ENCODE results near the gene RANBP2.
"Not testable (repeated sequence)": the region's sequence is repeated elsewhere in the genome, so short reads cannot be mapped to it uniquely, and the experiment has no call there.

RANBP2 gene

DNA sequence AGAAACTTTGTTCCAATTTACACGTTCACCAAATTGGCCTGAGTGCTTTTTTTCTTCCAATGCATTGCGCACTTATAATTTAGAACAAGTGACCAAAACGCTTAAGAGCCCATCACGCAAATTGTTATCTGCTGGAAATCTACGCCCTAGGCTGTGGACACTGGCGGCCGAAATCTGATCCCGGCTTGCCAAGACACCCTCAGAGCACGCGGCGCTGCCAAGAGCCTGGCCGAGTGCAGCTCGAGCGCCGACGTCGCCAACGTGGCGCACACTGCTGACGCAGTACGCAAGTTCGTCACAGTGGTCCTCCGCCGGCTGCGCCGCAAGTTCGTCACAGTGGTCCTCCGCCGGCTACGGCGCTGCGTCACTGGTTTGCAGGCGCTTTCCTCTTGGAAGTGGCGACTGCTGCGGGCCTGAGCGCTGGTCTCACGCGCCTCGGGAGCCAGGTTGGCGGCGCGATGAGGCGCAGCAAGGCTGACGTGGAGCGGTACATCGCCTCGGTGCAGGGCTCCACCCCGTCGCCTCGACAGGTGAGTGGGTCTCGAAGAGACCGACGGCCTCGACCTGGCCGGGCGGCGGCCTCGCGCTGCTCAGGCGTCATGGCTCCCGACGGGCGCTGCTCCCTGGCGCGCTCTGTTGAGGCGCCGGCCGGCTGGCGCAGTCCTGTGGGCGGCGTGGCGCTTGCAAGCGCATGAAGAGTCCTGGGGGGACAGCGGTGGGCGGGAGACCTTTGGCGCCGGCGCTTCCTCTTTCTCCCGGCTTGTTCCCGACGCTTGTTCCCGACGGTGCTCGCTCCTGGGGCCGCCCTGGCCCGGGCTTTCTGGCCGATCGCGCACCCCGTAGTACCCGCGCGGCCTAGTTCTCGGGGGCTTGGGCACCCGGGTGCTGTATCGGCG, at the start of gene RANBP2:
Gene RANBP2 (plus strand): TSS at position 334 of the 896 bp plus-strand sequence. CDS start 125 bp downstream, at position 459.
- peak; percentile 93 for DNase-seq (ENCODE audit: low read depth)

DNA sequence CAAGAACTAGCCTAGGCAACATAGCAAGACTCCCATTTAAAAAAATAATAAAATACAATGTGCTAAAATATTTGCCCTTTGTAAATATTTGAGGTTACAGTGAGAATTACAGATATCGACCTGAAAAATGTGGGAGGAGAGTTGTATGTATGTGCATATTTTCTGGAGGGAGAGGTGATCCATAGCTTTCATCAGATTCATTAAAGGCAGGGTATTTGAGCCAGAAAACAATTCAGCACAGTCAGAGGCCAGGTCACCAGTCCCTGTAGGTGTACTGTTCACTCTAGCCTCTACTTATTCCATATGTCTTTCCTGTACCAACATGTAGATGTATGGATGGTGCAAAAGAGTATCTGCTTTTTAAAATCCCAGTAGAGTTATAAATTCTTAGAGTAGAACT, 49.0 kb upstream of the RANBP2 start:
- DNase-seq (ENCODE audit: low read depth), result not testable (repeated sequence)

DNA sequence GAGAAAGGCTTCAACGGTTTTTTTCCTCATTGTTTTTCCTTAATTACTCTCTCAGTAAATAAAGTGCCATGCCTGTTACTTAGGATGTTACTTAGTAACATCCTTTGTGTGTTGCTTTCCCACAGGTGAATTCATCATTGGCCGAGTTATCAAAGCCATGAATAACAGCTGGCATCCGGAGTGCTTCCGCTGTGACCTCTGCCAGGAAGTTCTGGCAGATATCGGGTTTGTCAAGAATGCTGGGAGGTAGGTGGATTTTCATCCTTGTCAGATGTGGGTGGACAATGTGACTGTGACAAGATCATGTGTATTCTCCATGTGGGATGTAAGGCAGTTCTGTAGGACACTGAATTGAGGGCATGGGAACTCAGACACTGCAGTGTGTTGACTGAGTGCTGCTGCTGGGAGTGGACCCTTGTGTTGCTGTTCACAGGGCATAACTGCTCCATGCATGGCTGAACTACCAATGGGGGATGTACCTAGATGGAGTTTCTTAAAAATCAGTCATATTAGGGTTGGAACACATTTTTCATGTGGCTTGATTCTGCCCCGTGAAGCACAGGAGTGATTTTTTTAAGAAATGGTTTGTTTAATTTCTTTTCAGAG, 47.0 kb upstream of the RANBP2 start:
- DNase-seq (ENCODE audit: low read depth), result not testable (repeated sequence)

DNA sequence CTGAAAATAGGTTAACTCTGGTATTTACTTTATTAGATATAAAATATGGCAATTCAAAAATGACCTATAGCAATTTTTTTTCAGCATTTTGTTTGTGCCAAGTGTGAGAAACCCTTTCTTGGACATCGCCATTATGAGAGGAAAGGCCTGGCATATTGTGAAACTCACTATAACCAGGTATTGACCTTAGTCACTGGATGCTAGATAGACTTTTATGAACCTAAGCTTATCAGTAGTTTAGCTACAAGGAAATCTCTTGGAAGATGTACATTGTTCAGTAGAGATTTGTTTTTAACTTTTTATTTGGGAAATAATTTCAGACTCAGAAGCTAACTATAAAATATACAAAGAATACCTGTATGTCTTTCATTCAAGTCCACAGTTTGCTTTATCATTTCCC, 42.8 kb upstream of the RANBP2 start:
- not testable (repeated sequence) for DNase-seq (ENCODE audit: low read depth)

GRCh38 chr2:108677239-108677744, 42.0 kb upstream of the RANBP2 start:
- DNase-seq (ENCODE audit: low read depth), result not testable (repeated sequence)

GRCh38 chr2:108678198-108678651, 41.1 kb upstream of the RANBP2 start:
- not testable (repeated sequence) for DNase-seq (ENCODE audit: low read depth)

GRCh38 chr2:108680805-108681204, 38.5 kb upstream of the RANBP2 start:
- not testable (repeated sequence) for DNase-seq (ENCODE audit: low read depth)

GRCh38 chr2:108688818-108689756, 30.2 kb upstream of the RANBP2 start:
- peak; percentile 3 for DNase-seq (ENCODE audit: low read depth)

- not testable (repeated sequence) for DNase-seq (ENCODE audit: low read depth)
Observed at GRCh38 chr2:108690001-108690400, 29.3 kb upstream of the RANBP2 start.

DNA sequence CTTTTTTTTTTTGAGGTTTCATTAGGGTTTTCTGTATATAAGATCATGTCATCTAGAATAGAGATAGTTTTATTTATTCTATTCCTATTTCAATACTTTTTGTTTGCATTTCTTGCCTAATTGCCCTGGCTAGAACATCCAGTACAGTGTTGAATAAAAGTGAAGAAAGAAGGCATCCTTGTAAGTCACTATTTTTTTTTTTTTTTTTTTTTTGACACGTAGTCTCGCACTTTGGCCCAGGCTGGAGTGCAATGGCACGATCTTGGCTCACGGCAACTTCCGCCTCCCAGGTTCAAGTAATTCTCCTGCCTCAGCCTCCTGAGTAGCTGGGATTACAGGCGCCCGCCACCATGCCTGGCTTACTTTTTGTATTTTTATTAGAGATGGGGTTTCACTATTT, 27.8 kb upstream of the RANBP2 start:
- no peak for DNase-seq (ENCODE audit: low read depth)

DNA sequence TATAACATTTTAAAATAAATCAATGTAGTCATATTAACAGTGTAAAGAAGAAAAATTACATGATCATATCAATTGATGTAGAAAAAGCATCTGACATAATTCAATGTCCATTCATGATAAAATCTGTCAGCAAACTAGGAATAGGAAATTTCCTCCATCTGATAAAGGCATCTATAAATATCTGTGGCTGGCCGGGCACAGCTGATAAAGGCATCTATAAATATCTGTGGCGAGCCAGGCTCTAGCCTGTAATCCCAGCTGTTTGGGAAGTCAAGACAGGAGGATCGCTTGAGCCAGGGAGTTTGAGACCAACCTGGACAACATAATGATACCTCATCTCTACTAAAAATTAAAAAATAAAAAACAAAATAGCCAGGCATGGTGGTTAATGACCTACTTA, 18.1 kb upstream of the RANBP2 start:
- no peak for DNase-seq (ENCODE audit: low read depth)

DNA sequence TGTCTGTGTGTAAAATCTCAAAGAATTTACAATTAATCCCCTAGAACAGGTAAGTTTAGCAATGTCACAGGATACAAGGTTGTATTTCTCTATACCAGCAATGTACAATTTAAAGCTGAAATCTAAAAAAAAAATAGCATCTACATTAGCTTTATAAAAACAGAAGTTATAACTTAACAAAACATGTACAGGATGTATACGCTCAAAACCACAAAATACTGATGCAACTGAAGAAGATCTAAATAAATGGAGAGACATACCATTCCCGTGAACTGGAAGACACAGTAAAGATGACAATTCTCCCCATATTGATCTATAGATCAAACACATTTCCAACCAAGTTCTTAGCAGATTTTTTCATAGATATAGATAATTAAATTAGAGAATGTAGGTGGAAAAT, 17.5 kb upstream of the RANBP2 start:
- DNase-seq (ENCODE audit: low read depth), result no peak

DNA sequence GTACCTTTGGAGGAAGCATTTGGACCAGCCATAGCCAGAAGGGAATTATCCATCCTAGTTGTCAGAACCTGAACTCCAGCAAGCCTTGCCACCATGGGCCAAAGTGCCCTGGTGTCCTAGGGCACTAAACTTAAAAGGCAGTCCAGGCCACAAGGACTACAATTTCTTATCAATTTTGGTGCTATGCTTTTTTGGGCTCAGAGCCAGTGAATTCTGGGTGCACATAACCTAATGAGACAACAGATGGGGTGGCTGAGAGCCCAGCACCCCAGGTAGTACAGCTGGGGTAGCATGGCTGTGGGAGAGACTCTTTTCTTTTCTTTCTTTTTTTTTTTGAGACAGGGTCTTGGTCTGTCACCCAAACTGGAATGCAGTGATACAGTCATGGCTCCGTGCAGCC, 14.4 kb upstream of the RANBP2 start:
- DNase-seq (ENCODE audit: low read depth), result no peak

GRCh38 chr2:108707300-108707699, 12.0 kb upstream of the RANBP2 start:
- DNase-seq (ENCODE audit: low read depth), result no peak

DNA sequence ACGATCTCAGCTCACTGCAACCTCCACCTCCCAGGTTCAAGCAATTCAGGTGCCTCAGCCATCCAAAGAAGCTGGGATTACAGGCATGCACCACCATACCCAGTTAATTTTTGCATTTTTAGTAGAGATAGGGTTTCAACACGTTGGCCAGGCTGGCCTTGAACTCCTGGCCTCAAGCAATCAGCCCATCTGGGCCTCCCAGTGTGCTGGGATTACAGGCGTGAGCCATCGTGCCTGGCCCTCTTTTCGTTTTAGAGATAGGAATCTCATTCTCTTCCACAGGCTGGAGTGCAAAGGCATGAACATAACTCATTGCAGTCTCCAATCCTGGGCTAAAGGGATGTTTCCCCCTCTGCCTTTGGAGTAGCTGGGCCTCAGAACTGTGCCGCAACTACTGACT, 2.3 kb upstream of the RANBP2 start:
- DNase-seq (ENCODE audit: low read depth), result not testable (repeated sequence)

DNA sequence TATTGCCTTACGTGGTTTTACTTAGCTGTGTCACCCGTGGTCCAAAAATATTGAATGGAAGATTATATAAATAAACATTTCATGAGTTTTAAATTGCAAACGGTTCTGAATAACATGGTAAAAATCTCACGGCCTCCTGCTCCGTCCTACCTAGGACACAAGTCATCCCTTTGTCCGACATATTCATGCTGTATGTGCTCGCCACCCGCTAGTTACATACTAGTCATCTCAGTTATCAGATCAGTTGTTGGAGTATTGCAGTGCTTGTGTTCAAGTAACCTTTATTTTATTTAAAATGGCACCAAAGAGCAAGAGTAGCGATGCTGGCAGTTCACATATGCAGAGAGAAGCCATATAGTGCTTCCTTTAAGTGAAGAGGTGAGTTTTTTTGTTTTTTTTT, 6.8 kb downstream of the RANBP2 start:
- DNase-seq (ENCODE audit: low read depth), result not testable (repeated sequence)

DNA sequence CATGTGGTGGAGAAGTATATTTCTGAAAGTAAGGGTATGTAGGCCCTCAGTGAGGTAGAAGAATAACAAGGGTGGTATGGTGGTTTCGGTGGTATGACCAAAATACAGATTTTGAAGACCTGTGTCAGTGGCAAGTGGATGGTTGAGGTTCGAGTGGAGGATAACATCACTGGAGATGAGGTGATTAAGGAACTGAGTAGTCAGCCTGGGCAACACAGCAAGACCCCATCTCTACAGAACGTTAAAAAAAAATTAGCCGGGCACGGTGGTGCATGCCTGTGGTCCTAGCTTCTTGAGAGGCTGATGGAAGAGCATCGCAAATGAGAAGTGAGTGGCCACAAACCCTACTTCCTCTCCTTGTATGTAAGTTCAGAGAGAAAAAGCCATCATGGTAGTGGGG, 15.4 kb downstream of the RANBP2 start:
- not testable (repeated sequence) for DNase-seq (ENCODE audit: low read depth)

DNA sequence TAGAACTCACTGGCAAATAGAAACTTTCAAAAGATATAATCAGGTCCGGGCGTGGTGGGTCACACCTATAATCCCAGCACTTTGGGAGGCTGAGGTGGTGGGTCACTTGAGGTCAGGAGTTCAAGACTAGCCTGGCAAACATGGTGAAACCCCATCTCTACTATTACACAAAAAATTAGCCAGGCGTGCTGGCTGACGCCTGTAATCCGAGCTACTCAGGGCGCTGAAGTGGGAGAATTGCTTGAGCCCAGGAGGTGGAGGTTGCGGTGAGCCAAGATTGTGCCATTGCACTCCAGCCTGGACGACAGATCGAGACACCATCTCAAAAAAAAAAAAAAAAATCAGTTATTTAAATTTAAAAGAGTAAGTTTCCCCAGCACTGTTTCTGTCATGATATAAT, 38.7 kb downstream of the RANBP2 start:
- not testable (repeated sequence) for DNase-seq (ENCODE audit: low read depth)

GRCh38 chr2:108762618-108763017, 43.3 kb downstream of the RANBP2 start:
- DNase-seq (ENCODE audit: low read depth), result not testable (repeated sequence)

GRCh38 chr2:108766671-108767070, 47.4 kb downstream of the RANBP2 start:
- not testable (repeated sequence) for DNase-seq (ENCODE audit: low read depth)

GRCh38 chr2:108767859-108768258, 48.6 kb downstream of the RANBP2 start:
- DNase-seq (ENCODE audit: low read depth), result not testable (repeated sequence)

- DNase-seq (ENCODE audit: low read depth), result no peak
Observed at GRCh38 chr2:108776475-108776874, 57.2 kb downstream of the RANBP2 start.
